GM12878 (cell line): ENCODE data around the gene GSG1L. TPM values are rescaled to one million over a fixed set of nuclear protein-coding genes. Genes with fewer than 3 reads are reported as not detected.

Experiments
- ATAC-seq: fragments of 200-7000 bp; cut with Tn5 transposase; 3 replicates; pipeline ENCODE4 v1.9.1; 2020; ENCODE audit warnings: mild to moderate bottlenecking, moderate library complexity
- BruUV-seq: library from RNA; stranded (reverse); fragments of 400-500 nt; replicated peaks from 2 replicates; lab custom pipeline; 2021; lab: Mats Ljungman, UMichigan
- CTCF ChIA-PET: fragments of 300-600 bp; sonication (Branson Sonifier 250); formaldehyde crosslinking; extraction: SDS; loops from one replicate; lab custom pipeline; 2021; ENCODE audit warnings: inconsistent platforms; lab: Yijun Ruan, JAX
- POLR2A ChIA-PET: fragments of 350-600 bp; formaldehyde crosslinking; extraction: SDS; loops from one replicate; lab custom pipeline; 2021; ENCODE audit warnings: inconsistent platforms; lab: Charles Lee
- RAD21 ChIA-PET: fragments of 300-600 bp; sonication (Branson Sonifier 250); formaldehyde crosslinking; loops from one replicate; lab custom pipeline; 2023; ENCODE audit warnings: antibody characterized with exemption; ENCODE audit not compliant: unreplicated experiment; lab: Charles Lee
- SMC1A ChIA-PET: fragments of 300-600 bp; sonication (Branson Sonifier 250); formaldehyde crosslinking; loops from one replicate; lab custom pipeline; 2023; ENCODE audit not compliant: unreplicated experiment, uncharacterized antibody; lab: Charles Lee
- DNase-seq: peaks from one replicate; pipeline ENCODE4 v3.0.0-alpha.2; 2011; ENCODE audit warnings: low read depth, low spot score
- FAIRE-seq: peaks from 3 replicates; lab custom pipeline; 2011; peaks lifted over from hg19 to GRCh38; lab: Jason Lieb, UNC
- H2AFZ ChIP-seq: 2 replicates; pipeline ENCODE4 v1.6.0; 2011; ENCODE audit warnings: low read depth, low read length, control low read depth; ENCODE audit not compliant: control insufficient read depth
- H3K27ac ChIP-seq: 2 replicates; pipeline ENCODE4 v1.5.1; 2011; ENCODE audit warnings: control low read depth; ENCODE audit not compliant: control insufficient read depth, insufficient read depth
- H3K27me3 ChIP-seq, 2 experiments: replicated peaks in 1 of 2; 2 replicates each; pipeline versions ENCODE4 v1.6.0 to v1.6.1; 2011; ENCODE audit warnings: low read length in 1 of 2; ENCODE audit not compliant: control insufficient read depth in 2 of 2, insufficient read depth in 2 of 2
- H3K36me3 ChIP-seq, 2 experiments: 2 replicates each; pipeline ENCODE4 v1.5.1; 2011; ENCODE audit warnings: low read length in 1 of 2; ENCODE audit not compliant: control insufficient read depth in 2 of 2, insufficient read depth in 2 of 2
- H3K4me1 ChIP-seq: 2 replicates; pipeline ENCODE4 v1.6.1; 2011; ENCODE audit warnings: mild to moderate bottlenecking, low read length, moderate library complexity, mixed read lengths; ENCODE audit not compliant: control insufficient read depth, insufficient read depth
- H3K4me2 ChIP-seq: 2 replicates; pipeline ENCODE4 v1.6.0; 2011; ENCODE audit warnings: control low read depth; ENCODE audit not compliant: control insufficient read depth, insufficient read depth
- H3K4me3 ChIP-seq: fragments of 200-600 bp; sonication (generic); 2 replicates; pipeline ENCODE4 v1.5.1; 2016
- H3K79me2 ChIP-seq: 2 replicates; pipeline ENCODE4 v1.6.0; 2011; ENCODE audit warnings: low read length; ENCODE audit not compliant: control insufficient read depth, insufficient read depth
- H3K9ac ChIP-seq: 2 replicates; pipeline ENCODE4 v1.8.0; 2011; ENCODE audit warnings: low read length, control low read depth, mixed read lengths; ENCODE audit not compliant: control insufficient read depth, insufficient read depth
- H3K9me3 ChIP-seq: replicated peaks from 3 replicates; pipeline ENCODE4 v1.5.1; 2011; ENCODE audit warnings: mild to moderate bottlenecking, low read length; ENCODE audit not compliant: control insufficient read depth, insufficient read depth
- H4K20me1 ChIP-seq: 2 replicates; pipeline ENCODE4 v1.6.0; 2011; ENCODE audit not compliant: control insufficient read depth, insufficient read depth
- CBFB ChIP-seq: IDR thresholded peaks from 2 replicates; pipeline ENCODE4 v1.6.1; 2016; ENCODE audit warnings: antibody characterized with exemption, low read depth
- E4F1 ChIP-seq: fragments of 450-650 bp; IDR thresholded peaks from 2 replicates; pipeline ENCODE4 v1.6.1; 2018; ENCODE audit warnings: borderline replicate concordance, mild to moderate bottlenecking; ENCODE audit not compliant: partially characterized antibody
- EGR1 ChIP-seq, 2 experiments: IDR thresholded peaks; 1 replicate in 1 of 2; 2 replicates in 1 of 2; pipeline ENCODE4 v1.6.1; 2011 to 2012; ENCODE audit warnings: low read depth in 2 of 2, low read length in 2 of 2, borderline replicate concordance in 1 of 2, mild to moderate bottlenecking in 1 of 2, moderate library complexity in 1 of 2
- FOXM1 ChIP-seq: IDR thresholded peaks from 2 replicates; pipeline ENCODE4 v1.6.1; 2012; ENCODE audit warnings: low read depth, mild to moderate bottlenecking, inconsistent platforms, low read length, moderate library complexity
- KLF5 ChIP-seq: fragments of 450-650 bp; IDR thresholded peaks from 2 replicates; pipeline ENCODE4 v1.6.1; 2014; ENCODE audit warnings: mild to moderate bottlenecking; ENCODE audit not compliant: partially characterized antibody
- NFYA ChIP-seq: IDR thresholded peaks from 2 replicates; pipeline ENCODE4 v1.6.1; 2011; ENCODE audit warnings: low read depth, mild to moderate bottlenecking, low read length, improper control_type of control experiment, borderline replicate concordance
- SMAD1 ChIP-seq: fragments of 450-650 bp; IDR thresholded peaks from 2 replicates; pipeline ENCODE4 v1.6.1; 2018; ENCODE audit warnings: mild to moderate bottlenecking, low read depth; ENCODE audit not compliant: partially characterized antibody
- SUPT20H ChIP-seq: IDR thresholded peaks from 2 replicates; pipeline ENCODE4 v1.6.1; 2011; ENCODE audit warnings: low read depth, mild to moderate bottlenecking, low read length, moderate library complexity, borderline replicate concordance; ENCODE audit not compliant: control insufficient read depth
- ZBED1 ChIP-seq: IDR thresholded peaks from 2 replicates; pipeline ENCODE4 v1.6.1; 2016; ENCODE audit warnings: borderline replicate concordance
- ZBTB40 ChIP-seq: fragments of 450-650 bp; IDR thresholded peaks from 2 replicates; pipeline ENCODE4 v1.6.1; 2016; ENCODE audit warnings: mild to moderate bottlenecking, moderate library complexity, borderline replicate concordance
- ZNF384 ChIP-seq: IDR thresholded peaks from 2 replicates; pipeline ENCODE4 v1.6.1; 2012; ENCODE audit warnings: low read depth, mild to moderate bottlenecking, low read length, improper control_type of control experiment, borderline replicate concordance
- WGBS: methylation state at CpG from one replicate; pipeline ENCODE4 v1.1.6; 2016; ENCODE audit warnings: low lambda C conversion rate; ENCODE audit not compliant: insufficient replicate concordance, insufficient coverage; ENCODE audit errors: missing lambda C conversion rate; 5-methylcytosine and 5-hydroxymethylcytosine counted together
- in situ Hi-C: fragments of 300-500 bp; cut with MboI; formaldehyde crosslinking; loops from 9 replicates; pipeline ENCODE4 v1.14.3; 2018; ENCODE audit warnings: mixed read lengths
- intact Hi-C: fragments of 100-400 bp; cut with micrococcal nuclease; formaldehyde crosslinking; loops from one replicate; pipeline ENCODE4 v1.14.2; 2022; ENCODE audit not compliant: unreplicated experiment
- polyA plus RNA-seq, 11 experiments: library from polyadenylated mRNA; depleted of rRNA in 4 of 11; unstranded in 6 of 11; stranded (reverse) in 5 of 11; fragments of >200 nt; fragmentation: Nextera tagmentation in 4 of 11; fragmentation: Illumina TruSeq in 1 of 11; extraction: Ambion mirVana in 4 of 11; extraction: Trizol in 1 of 11; gene quantifications; 1 replicate in 1 of 11; 2 replicates in 10 of 11; pipeline versions ENCODE4 v1.2.1 to v1.2.3, GENCODE V29; 2011 to 2016; ENCODE audit warnings: inconsistent platforms in 2 of 11, missing spikeins in 2 of 11, low read depth in 1 of 11
- total RNA-seq, 4 experiments: library from RNA; depleted of rRNA in 3 of 4; stranded (reverse); fragments of >200 nt in 3 of 4; fragmentation: Illumina TruSeq in 1 of 4; extraction: Trizol in 1 of 4; gene quantifications; 2 replicates each; pipeline versions ENCODE4 v1.2.1 to v1.2.3, GENCODE V29; 2013 to 2021

GSG1L gene
- total and polyA plus RNA-seq, 10 of the 15 experiments (the other 5 are each of a cell fraction or from before 2014, with no cell fraction given), result not detected

- ChIA-PET RAD21 (no interaction called here), SMC1A (no interaction called here), CTCF (interaction anchor here (0.6 kb wide), 1 partner anchor 119 kb away, joined by 3 read pairs; no protein-coding TSS in a partner anchor), POLR2A (no interaction called here)
- Histone ChIP-seq H3K79me2 (no peaks in the 10 kb centered on the region), H4K20me1 (no peaks in the 10 kb centered on the region), H2AFZ (no peak overlapping the region), H3K9ac (no peak overlapping the region), H3K27me3 (no peaks in the 10 kb centered on the region), H3K27ac (no peak overlapping the region), H3K4me1 (no peaks in the 10 kb centered on the region), H3K36me3 (peaks cover 34 to 40% of the 10 kb centered on the region in 2 experiments), H3K9me3 (no peaks in the 10 kb centered on the region), H3K4me3 (no peak overlapping the region)
- in situ Hi-C loops, result no loop called here
- no TSS peak for BruUV-seq
- WGBS, result 90% methylated on average over 20 of the region's 20 CpGs
- ATAC-seq (no peak), FAIRE-seq (no peak)
- TF ChIP-seq E4F1 (no peak), SUPT20H (no peak), SMAD1 (no peak), KLF5 (no peak), NFYA (no peak), FOXM1 (no peak), ZBTB40 (no peak), ZNF384 (no peak), CBFB (no peak), EGR1 (IDR thresholded peaks at IDR 0.05; ENCODE audit: borderline replicate concordance in 1 of 2, low read depth in 2 of 2, low read length in 2 of 2) (no peak), ZBED1 (no peak)
- TF ChIP-seq, all 136 proteins: peak for 0
- DNase-seq, result no peak
- no peak overlapping the region for H3K4me2 ChIP-seq
- intact Hi-C loops, result no loop called here
Measured at GRCh38 chr16:28098959-28099945, 35.7 kb upstream of the GSG1L start.
